ENCODE data around the gene RNF150.

Gene RNF150

DNA sequence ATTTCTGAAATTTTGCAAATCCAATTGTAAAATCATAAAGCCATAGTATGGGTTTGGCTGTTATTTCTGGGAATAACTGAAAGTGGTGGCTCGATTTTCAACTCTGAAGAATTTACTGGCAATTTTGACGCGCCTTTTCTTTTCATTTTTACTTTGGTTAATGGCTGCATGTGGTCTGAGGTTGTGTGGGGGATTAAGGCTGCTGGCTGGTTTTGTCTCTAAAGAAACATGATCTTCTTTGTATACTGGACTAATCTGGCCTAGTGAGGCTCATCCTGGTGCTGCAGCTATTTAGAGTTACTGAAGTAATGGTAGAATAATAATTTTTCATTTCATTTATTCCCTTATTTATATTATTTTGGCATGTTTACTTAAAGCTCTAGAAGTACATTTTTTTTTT is 164.0 kb downstream of the RNF150 start:
- no peak for FAIRE-seq

DNA sequence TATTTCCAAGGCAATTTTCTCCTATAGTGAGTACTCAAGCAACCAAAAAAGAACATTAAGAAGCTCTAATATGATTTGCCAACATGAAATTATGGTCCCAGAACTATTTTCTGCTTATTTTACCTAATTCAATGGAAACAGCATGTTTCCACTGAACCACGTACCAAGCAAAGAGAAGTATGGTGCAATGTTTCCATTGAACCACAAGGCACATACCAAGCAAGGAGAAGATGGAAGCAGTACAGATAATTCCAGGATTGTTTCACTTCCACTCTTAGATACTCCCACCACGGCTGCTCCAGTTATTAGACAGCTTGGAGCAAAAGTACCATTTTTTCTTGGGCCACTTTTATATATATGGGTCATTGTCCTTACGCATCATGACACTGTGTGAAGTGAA is 164.9 kb downstream of the RNF150 start:
- no peak for FAIRE-seq

DNA sequence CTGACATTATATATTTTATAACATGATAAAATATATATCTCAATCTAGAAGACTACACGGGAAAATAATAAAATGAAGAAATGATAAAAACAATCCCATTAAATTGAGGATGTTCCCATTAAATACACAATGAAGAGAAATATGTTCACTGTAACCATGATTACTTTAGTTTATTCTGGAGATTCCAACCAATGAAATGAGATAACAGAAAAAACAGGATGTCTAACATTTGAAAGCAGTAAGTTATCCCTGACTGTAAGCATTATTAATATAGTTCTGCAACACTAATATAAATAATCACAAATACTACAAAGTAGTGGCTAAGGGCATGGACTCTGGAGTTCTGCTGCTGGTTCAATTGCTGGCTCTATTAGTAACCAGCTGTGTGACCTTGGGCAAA is 169.4 kb downstream of the RNF150 start:
- no peak for FAIRE-seq

DNA sequence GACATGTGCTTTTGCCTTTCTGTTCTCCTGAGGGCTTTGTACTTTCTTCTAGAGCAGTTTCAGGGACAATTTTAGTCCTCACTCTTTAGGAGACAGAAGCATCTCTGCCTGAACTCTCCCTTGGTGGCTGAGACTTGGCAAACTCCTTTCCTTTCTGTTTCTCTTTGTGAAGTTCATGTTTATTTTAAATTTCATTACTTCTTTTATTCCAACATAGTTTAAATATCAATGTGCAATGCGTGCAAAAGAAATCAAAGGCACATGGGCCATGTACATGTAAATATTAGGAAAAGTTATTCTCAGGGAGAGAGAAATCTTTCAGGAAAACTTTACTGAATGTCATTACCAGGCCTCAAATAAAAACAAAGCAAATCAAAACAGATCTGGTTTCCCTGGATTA is 177.6 kb downstream of the RNF150 start:
- FAIRE-seq, result no peak

DNA sequence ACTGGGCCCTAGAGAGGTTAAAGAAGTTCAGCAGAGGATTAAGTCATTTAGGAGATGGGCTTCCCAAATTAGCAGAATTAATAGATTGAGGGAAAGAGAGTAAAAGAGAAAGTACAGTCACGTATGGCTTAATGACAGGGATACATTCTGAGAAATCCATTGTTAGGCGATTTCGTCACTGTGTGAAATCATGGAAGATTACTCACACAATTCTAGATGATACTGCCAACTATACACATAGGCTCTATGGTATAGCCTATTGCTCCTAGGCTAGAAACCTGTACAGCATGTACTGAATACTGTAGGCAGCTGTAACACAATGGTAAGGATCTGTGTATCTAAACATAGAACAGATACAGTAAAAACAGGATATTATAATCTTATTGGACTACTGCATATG is 180.6 kb downstream of the RNF150 start:
- no peak for FAIRE-seq

DNA sequence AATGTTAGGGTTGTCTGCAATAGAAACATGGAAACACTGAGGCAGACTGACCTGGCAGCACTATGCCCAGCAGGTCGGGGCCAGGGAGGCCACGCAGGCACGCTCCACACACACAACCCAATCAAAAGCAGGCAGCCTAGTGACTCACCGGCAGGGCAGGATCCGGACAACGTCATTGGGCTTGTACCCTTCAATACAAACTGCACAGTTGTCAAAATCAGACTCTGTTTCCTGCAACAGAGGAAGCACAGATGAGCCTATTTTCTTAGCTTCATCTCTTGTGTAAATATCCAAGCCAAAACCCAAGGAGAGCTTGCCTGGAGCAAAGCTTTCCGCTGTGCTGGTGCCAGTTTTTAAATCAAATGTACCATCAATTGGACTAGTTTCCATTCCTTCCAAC is 185.8 kb downstream of the RNF150 start:
- no peak for FAIRE-seq

DNA sequence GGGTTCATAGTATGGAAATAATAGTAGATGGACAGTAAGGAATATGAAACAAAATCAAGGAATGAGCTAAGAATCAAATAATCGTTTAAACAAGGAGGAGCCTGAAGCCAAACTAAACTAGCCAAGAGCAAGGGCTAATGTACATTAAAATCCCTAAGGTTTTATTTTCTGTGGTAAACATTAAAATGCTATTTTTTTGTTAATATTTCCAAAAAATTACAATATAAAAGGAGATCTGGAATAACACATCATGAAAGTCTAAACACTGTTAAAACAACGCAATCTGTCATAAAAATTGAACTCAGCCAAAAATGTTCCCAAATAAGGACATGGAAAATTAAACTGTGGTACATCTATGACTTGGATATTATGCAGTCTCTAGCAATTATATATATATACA is 188.2 kb downstream of the RNF150 start:
- no peak for FAIRE-seq

DNA sequence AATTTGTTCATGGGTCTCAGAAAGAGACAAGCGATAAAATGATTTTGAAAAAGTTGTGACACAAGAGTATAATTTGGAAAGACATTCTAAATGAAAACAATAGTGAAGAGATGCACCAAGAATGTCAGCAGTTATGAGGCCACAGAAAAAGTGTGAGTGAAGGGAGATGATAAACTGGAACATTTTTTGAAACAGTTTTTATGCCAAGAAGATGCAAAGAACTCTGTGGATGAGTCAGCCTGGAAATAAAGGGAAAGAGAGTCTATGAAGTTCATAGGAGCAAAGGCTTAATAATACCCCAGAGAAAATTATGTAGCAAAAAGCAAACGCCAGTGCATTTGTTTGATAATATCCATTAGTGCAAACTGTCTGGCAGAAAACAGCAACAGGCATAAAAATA is 188.7 kb downstream of the RNF150 start:
- FAIRE-seq, result no peak

DNA sequence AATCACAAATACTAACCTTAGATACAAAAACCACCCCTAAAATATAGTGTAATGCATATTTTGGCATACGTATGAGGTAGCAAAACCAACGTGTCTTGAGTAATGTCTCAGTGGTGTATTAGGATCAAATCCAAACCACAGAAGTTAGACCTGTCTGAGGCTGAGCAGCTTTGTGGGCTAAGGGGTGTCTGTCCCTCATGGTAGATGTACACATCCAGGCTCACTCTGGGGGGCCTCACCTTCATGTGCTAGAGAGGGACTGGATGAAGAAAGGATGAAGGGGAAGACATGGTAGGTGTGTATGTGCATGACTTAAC is 189.1 kb downstream of the RNF150 start:
- no peak for FAIRE-seq

DNA sequence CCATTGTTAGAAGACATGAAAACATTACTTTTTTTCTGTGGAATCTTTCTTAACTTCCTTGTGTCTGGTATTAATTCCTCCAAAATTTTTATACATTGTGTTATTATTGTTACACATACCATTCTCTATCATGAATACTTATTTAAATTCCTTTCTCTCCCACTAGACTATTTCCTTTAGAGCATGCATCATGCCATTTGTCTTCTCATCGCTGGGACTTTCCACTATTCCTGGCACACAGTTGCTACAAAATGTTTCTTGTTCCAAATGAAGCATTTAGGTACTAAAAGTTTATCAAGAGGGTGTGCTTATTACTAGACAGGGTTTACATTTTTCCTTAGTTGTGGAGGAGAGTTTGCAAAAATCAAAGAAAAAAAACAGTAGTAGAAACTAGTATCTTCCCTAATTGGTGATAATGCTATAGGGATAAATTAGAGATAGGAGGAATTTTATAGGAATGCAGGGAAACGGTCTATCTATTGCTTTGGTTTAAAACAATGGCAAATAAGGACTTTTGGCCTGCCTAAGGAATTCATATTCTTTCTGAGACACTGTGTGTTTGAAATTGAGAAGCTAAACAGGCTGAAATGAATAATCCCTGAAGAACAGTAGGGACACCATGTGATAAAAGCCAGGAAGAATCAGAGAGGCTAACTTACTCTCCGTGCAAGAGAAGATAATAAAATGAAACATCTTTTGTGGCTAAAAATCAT is 189.6 kb downstream of the RNF150 start:
- FAIRE-seq, result no peak

DNA sequence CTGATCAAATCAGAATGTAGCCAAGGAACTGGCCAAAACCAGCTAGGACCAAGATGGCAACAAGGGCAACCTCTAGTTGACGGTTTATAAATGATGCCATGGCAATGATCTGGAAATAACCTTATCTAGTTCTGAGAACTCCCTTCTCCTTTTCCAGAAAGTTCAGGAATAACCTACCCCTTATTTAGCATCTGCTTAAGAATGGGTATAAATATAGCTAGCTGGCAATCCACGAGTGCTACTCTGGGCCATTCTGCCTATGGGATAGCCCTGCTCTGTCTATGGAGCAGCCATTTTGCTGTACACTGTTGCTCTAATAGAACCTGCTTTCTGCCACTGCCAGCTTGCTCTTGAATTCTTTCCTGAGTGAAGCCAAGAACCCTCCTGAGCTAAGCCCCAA is 192.7 kb downstream of the RNF150 start:
- FAIRE-seq, result no peak

DNA sequence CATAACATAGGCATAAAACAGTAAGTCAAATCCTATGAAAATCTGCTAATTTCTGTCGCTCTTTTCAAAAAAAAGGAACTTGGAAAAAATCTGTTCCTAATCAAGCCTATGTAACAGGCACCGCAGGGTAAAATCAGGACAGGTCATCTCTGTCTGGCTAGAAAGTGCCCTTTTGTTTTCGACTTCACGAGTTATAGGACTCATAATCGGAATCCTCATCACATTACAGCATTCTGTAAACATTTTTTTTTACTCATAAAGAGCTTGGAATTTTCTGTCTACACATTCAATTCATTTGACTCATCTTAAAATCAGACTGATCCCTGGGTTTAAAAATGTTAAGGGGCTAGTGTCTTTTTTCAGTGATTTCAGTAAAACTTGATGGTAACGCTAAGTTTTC is 195.4 kb downstream of the RNF150 start:
- FAIRE-seq, result no peak

DNA sequence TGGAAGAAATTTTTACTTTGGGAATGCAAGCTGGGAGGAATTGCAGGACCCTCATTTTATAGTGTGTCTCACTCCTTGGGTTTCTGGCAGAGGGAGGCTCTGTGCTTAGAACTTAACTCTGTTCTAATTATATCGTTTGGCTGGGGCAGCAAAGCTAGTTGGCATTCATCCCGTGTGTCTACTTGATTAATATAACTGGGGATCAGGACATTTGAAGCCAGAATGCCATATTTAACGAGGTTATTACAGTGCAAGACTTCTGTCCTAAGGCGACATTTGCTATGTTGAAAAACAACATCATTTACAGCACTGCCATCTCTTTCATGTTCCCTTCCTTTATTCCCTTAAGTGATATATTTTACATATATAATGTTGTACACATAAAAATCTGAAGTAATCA is 198.0 kb downstream of the RNF150 start:
- FAIRE-seq, result no peak

DNA sequence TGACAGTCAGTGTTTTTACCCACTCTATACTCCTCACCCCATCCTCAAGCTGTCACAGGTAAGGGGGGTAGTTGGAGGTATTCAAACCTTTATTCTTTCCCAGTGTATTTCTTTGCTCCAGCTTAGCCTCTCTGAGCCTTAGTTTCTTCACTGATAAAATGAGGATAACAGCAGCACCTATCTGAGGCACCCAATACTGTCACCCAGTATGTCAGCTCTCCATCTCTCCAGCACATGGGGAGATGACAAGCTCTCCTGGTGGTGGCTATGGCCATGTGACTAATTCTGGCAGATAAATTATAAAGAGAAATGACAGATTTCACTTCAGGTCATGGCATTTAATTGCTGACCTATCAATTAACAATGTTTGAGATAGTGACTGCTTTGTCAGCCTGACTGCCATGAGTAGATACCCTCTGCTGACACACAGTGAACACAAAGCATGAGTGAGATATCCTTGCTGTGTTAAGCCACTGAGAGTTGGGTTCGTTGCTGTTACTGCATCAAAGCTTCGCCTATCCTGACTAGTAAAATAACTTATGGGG is 200.7 kb downstream of the RNF150 start:
- no peak for FAIRE-seq

DNA sequence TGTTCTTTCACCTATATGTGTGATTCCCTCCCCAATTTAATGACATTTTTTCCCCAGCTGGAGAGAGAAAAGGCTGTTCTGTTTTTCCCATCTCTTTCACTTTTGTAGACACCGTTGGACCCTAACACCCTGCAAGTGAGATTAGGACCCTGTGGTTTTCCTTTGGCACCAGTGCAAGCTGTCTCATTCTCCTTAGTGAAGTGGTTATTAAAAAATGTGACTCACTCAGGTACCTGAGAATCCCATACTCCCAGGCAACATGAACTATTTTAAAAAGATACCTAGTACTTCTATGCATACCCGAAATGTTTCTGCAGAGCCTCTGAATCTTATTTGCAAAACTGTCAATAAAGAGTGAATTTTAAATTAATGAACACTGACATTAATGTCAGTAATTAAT is 201.4 kb downstream of the RNF150 start:
- no peak for FAIRE-seq

DNA sequence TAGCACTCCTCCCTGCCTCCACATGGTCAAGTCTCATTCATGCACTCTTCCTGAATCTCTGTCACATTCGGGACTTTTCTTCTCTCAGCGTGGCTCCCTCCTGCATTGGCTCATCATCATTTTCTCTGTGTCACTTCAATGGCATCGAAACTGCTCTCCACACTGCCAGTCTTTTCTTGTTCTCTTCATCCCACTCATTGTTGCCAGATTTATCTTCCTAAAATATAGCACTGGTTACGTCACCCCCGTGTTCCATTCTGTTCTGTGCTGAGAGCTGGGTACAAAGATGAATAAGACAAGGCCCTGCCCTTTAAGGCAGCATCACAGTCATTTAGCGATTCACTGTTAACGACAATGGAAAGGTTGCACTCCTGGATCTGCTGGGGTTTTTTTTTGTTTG is 202.7 kb downstream of the RNF150 start:
- no peak for FAIRE-seq

DNA sequence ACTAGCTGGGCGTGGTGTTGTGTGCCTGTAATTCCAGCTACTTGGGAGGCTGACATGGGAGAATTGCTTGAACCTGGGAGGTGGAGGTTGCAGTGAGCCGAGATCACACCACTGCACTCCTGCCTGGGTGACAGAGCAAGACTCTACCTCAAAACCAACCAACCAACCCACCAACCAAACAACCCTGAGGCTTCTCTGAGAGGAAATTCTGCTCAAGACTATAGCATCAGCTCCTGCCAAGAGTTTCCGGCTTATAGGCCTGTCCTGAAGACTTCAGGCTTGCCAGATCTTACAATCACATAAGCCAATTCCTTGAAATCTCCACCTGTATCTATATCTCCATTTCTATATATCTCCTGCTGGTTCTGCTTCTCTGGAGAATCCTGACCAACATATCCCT is 203.3 kb downstream of the RNF150 start:
- no peak for FAIRE-seq

DNA sequence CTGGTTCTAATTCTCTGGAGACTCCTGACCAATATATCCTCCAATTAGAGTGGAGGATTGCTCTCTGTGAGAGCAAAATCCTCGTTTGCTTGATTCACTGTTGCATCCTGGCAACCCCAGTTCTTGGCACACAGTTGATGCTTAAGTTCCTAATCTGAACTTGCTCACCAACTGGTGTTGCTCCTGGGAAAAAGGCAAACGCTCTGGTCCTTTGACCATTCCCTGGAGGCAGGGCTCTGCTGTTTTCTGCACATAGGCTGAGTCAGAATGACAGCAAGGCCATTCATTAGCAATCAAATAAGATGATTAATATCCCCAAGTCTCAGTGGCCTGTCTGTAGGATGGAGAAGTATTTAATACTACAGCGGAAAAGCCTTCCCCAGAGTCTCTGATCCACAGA is 204.4 kb downstream of the RNF150 start:
- no peak for FAIRE-seq

DNA sequence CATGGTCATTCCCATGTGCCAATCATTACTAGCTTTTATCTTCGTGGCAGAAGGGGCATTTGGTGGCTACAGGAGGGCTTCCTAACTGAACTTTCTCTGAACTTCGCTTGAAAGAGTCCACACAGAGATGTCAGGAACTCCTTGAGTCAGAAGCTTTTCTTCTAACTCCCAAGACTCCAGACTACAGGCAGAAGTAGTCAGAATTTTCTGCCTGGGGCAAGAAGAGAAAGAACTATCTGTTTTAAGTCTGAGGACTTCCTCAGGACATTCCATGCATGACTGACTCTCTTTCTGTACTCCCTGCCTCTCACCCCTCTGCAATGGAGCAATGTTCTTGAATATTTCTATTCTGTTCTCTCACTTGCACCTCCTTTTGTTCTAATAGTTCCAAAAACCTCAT is 206.6 kb downstream of the RNF150 start:
- no peak for FAIRE-seq

DNA sequence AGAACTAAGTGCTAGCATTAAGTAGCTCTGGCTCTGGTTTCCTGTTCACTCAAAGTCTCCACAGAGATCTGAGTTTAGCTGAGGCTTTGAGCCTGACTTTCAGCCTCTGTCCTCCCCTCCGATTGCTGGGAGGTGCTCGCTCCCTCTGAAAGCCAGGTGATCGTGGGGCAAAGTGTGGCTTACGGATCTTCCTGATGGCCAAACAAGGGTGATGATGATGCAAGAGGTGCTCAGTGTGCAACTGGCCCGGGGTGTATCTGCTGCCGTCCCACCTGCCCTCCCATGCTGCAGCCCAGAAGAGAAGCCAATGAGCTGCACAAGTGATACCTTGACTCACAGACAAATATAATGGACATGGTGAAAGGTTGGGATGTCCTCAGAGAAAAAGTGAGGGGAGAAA is 207.9 kb downstream of the RNF150 start:
- FAIRE-seq, result no peak

DNA sequence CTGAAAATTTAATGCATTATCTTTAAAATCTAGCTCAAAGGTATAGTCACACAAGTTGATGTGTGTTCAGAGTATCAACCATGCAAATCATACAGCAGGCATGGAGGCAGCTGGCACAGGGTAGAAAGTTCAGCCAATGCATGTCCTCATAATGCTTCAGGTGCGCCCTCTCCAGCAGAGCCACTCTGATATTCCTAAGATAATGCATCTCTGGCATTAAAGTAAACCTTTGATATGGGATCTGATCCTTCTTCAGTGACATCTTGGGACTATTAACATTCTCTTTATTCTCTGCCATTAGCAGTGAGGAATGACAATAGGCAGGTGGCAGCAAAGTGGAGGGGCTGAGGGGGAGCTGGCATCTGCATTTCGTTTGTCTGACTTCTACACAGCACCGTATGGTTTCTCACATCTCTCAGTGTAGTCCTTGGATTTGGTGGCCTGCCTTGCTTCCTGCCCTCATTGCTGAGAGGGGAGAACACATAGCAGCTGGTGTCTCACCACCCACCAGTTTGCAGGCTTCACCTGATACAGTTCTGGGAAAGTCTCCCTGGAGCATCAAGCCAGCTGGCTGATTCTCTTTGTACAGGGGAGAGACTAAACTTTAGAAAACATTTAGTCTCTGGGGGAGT is 208.4 kb downstream of the RNF150 start:
- FAIRE-seq, result no peak

DNA sequence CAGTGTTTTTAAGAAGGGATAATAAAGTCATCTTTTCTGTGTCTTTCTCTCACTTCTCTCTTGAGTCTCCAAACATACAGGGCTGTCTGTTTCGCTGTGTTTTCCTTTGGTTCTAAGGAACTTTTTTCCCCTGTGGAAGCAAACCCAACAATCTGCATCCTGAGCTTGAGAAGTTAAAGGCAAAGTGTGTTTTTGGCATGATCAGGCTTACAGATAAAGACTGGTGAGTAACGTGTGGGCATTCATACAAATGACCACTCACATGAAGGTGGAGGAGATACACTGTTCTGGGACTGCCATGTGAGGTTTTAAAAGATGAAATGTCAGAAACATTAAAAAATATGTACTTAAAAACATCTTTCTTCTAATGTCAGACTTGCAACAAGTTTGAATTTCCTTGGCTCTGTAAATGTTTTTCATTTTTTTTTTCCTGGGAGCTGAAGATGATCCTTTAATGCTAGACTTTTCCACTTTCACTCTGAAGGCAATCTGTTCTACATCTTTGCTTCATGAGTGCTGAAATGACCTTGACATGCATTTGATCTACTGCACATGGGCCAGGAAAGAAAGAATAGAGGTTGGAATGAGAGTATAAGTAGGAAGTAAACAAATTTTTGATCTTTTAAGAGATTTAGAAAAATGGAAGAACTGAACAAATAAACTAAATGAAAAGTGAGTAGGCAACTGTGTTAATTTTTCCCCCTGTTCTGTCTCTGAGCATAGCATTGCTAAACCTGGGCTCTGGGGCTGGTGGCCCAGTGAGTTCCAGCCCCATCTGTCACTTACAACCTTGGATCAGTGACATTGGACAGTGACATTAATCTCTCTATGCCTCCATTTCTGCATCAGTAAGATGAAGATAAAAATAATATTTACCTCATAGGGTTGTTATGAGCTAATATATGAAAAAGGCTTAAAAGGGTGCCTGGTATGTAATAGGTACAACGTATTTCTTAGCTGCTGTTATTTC is 226.0 kb downstream of the RNF150 start:
- no peak for FAIRE-seq

DNA sequence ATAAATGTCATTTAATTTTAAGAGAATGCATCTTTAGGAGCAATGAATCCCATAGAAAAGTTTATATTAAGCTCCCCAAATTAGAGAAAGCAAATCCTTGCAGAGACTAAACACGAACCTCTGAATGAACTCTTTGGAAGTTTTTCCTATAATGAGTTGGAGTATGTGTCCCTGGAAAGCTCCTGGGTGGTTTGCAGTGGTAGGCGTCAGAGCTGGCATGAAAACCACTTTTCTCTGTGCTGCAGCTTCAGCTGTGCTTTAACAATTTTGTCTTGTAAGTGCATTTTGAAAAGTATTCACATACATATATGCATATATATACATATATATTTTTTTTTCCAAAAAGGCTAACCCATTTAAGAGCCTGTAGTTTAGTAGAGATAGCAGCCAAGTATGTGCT is 228.4 kb downstream of the RNF150 start:
- no peak for FAIRE-seq

All from A204.1 (cell line).